Thymus (tissue), 11 donors: ENCODE data around the gene LRRC4C. TPM values are rescaled to one million over a fixed set of nuclear protein-coding genes. Genes with fewer than 3 reads are reported as not detected.

Experiments used
- DNase-seq, 9 donors: peaks; one replicate each; pipeline ENCODE4 v3.0.0-alpha.2; 2013; ENCODE audit warnings: low spot score in 9 of 9, low read depth in 6 of 9, missing footprints in 1 of 9
- H3K27ac ChIP-seq, 2 donors: one replicate each; pipeline ENCODE4 v1.5.1; 2013; ENCODE audit warnings: control low read depth in 1 of 2, low read depth in 1 of 2, low read length in 1 of 2, mild to moderate bottlenecking in 1 of 2, moderate library complexity in 1 of 2
- H3K27me3 ChIP-seq, 2 donors: one replicate each; pipeline ENCODE4 v1.5.1; 2013; ENCODE audit warnings: low read length in 1 of 2; ENCODE audit not compliant: control insufficient read depth in 2 of 2, insufficient read depth in 1 of 2
- H3K36me3 ChIP-seq, 2 donors: one replicate each; pipeline ENCODE4 v1.5.1; 2013; ENCODE audit warnings: low read length in 1 of 2, mild to moderate bottlenecking in 1 of 2, moderate library complexity in 1 of 2; ENCODE audit not compliant: control insufficient read depth in 2 of 2, insufficient read depth in 2 of 2
- H3K4me1 ChIP-seq, 2 donors: one replicate each; pipeline ENCODE4 v1.5.1; 2013; ENCODE audit warnings: low read length in 2 of 2; ENCODE audit not compliant: control insufficient read depth in 2 of 2, insufficient read depth in 2 of 2
- H3K4me3 ChIP-seq, 2 donors: one replicate each; pipeline ENCODE4 v1.5.1; 2013; ENCODE audit warnings: low read length in 2 of 2, control low read depth in 1 of 2, mild to moderate bottlenecking in 1 of 2
- H3K9me3 ChIP-seq, 2 donors: one replicate each; pipeline ENCODE4 v1.5.1; 2013; ENCODE audit warnings: low read length in 1 of 2, mild to moderate bottlenecking in 1 of 2; ENCODE audit not compliant: control insufficient read depth in 2 of 2, insufficient read depth in 1 of 2
- WGBS: extraction: QIAGEN DNeasy Blood & Tissue Kit; methylation state at CpG from one replicate; pipeline ENCODE4 v1.1.7; 2013; 5-methylcytosine and 5-hydroxymethylcytosine counted together
- polyA plus RNA-seq: library from polyadenylated mRNA; stranded (reverse); fragments of 200-250 nt; gene quantifications from one replicate; pipeline ENCODE4 v1.2.3, GENCODE V29; 2013
- total RNA-seq: library from RNA; stranded (reverse); fragments of 120-200 nt; gene quantifications from one replicate; pipeline ENCODE4 v1.2.4, GENCODE V29; 2013
- donor health status: healthy.

LRRC4C gene
- total and polyA plus RNA-seq, 2 donors: 0.30 to 1.6 TPM

- H3K9me3 ChIP-seq: no peaks in the 10 kb centered on the region
- peaks cover 6 to 24% of the 10 kb centered on the region in 2 donors for H3K27me3 ChIP-seq
- peak in 8 of 9 donors; percentile 3 to 54 (median 10) for DNase-seq
- H3K27ac ChIP-seq: no peak overlapping the region
- H3K4me3 ChIP-seq: peak overlapping the region; percentile 4 to 14
- WGBS: 4% methylated on average over 27 of the region's 27 CpGs
- no peaks in the 10 kb centered on the region for H3K4me1 ChIP-seq
- no peaks in the 10 kb centered on the region for H3K36me3 ChIP-seq
Measured at GRCh38 chr11:40293655-40294348, 1165.7 kb downstream of the LRRC4C start.

GRCh38 chr11:40292721-40293508 lies 1166.5 kb downstream of the LRRC4C start:
- Histone ChIP-seq H3K27ac (no peak overlapping the region), H3K4me1 (no peaks in the 10 kb centered on the region), H3K27me3 (peaks cover 6 to 24% of the 10 kb centered on the region in 2 donors), H3K36me3 (no peaks in the 10 kb centered on the region), H3K9me3 (no peaks in the 10 kb centered on the region), H3K4me3 (peak overlapping the region; percentile 4 to 14)
- DNase-seq: no peak
- WGBS: 3% methylated on average over 37 of the region's 37 CpGs

- Histone ChIP-seq H3K4me1 (no peaks in the 10 kb centered on the region), H3K4me3 (no peak overlapping the region), H3K9me3 (no peaks in the 10 kb centered on the region), H3K27me3 (peaks cover 6 to 24% of the 10 kb centered on the region in 2 donors), H3K36me3 (no peaks in the 10 kb centered on the region), H3K27ac (no peak overlapping the region)
- WGBS: 76% methylated on average over 7 of the region's 7 CpGs
- no peak for DNase-seq
Measured at GRCh38 chr11:40291741-40292140, 1167.7 kb downstream of the LRRC4C start.

- Histone ChIP-seq H3K27ac (no peak overlapping the region), H3K4me1 (no peaks in the 10 kb centered on the region), H3K9me3 (no peaks in the 10 kb centered on the region), H3K27me3 (peaks cover 6 to 24% of the 10 kb centered on the region in 2 donors), H3K4me3 (no peak overlapping the region), H3K36me3 (no peaks in the 10 kb centered on the region)
- WGBS: 37% methylated on average over 3 of the region's 3 CpGs
- DNase-seq: no peak
Measured at GRCh38 chr11:40291329-40291728, 1168.1 kb downstream of the LRRC4C start.

GRCh38 chr11:40290171-40290631 lies 1169.3 kb downstream of the LRRC4C start:
- H3K4me1 ChIP-seq: no peaks in the 10 kb centered on the region
- WGBS: 53% methylated on average over 2 of the region's 2 CpGs
- H3K27ac ChIP-seq: no peak overlapping the region
- DNase-seq: no peak
- no peaks in the 10 kb centered on the region for H3K9me3 ChIP-seq
- no peak overlapping the region for H3K4me3 ChIP-seq
- H3K36me3 ChIP-seq: no peaks in the 10 kb centered on the region
- peaks cover 6 to 24% of the 10 kb centered on the region in 2 donors for H3K27me3 ChIP-seq

GRCh38 chr11:40289370-40289769 lies 1170.1 kb downstream of the LRRC4C start:
- H3K4me3 ChIP-seq: no peak overlapping the region
- WGBS: 94% methylated on average over 2 of the region's 2 CpGs
- peaks cover 6 to 24% of the 10 kb centered on the region in 2 donors for H3K27me3 ChIP-seq
- DNase-seq: no peak
- no peaks in the 10 kb centered on the region for H3K9me3 ChIP-seq
- no peak overlapping the region for H3K27ac ChIP-seq
- H3K36me3 ChIP-seq: no peaks in the 10 kb centered on the region
- no peaks in the 10 kb centered on the region for H3K4me1 ChIP-seq

- Histone ChIP-seq H3K4me1 (no peaks in the 10 kb centered on the region), H3K4me3 (no peak overlapping the region), H3K36me3 (no peaks in the 10 kb centered on the region), H3K27me3 (peaks cover 4 to 14% of the 10 kb centered on the region in 2 donors), H3K27ac (no peak overlapping the region), H3K9me3 (no peaks in the 10 kb centered on the region)
- 83% methylated on average over 5 of the region's 5 CpGs for WGBS
- no peak for DNase-seq
Measured at GRCh38 chr11:40287916-40288803, 1171.3 kb downstream of the LRRC4C start.

- 68% methylated on average over 2 of the region's 2 CpGs for WGBS
- Histone ChIP-seq H3K4me3 (no peak overlapping the region), H3K36me3 (no peaks in the 10 kb centered on the region), H3K9me3 (no peaks in the 10 kb centered on the region), H3K27me3 (no peaks in the 10 kb centered on the region), H3K4me1 (no peaks in the 10 kb centered on the region), H3K27ac (no peak overlapping the region)
- no peak for DNase-seq
Measured at GRCh38 chr11:40286137-40286536, 1173.3 kb downstream of the LRRC4C start.
